Trophoblast cell (in vitro differentiated cells and primary cell): Measurements from ENCODE around the gene VASH1.

ENCODE experiments used
- DNase-seq, 2 donors: peaks; one replicate each; pipeline ENCODE4 v3.0.0-alpha.2; 2016
- H2AFZ ChIP-seq: 2 replicates; pipeline ENCODE4 v1.6.1; 2013; ENCODE audit warnings: low read length, moderate library complexity, mild to moderate bottlenecking; ENCODE audit not compliant: insufficient read depth, poor library complexity
- H2AK5ac ChIP-seq: 2 replicates; pipeline ENCODE4 v1.6.1; 2013; ENCODE audit warnings: mild to moderate bottlenecking, low read length
- H2BK120ac ChIP-seq: 2 replicates; pipeline ENCODE4 v1.6.1; 2013; ENCODE audit warnings: low read length, mild to moderate bottlenecking, moderate library complexity; ENCODE audit not compliant: insufficient read depth, poor library complexity
- H2BK12ac ChIP-seq: 2 replicates; pipeline ENCODE4 v1.6.1; 2013; ENCODE audit warnings: mild to moderate bottlenecking, low read length, moderate library complexity
- H2BK5ac ChIP-seq: 2 replicates; pipeline ENCODE4 v1.6.1; 2013; ENCODE audit warnings: low read length, low read depth, moderate library complexity, mild to moderate bottlenecking; ENCODE audit not compliant: poor library complexity
- H3K14ac ChIP-seq: 2 replicates; pipeline ENCODE4 v1.6.1; 2013; ENCODE audit warnings: mild to moderate bottlenecking, low read length
- H3K18ac ChIP-seq: 2 replicates; pipeline ENCODE4 v1.6.1; 2013; ENCODE audit warnings: mild to moderate bottlenecking, low read length
- H3K23ac ChIP-seq: 2 replicates; pipeline ENCODE4 v1.6.1; 2013; ENCODE audit warnings: low read length
- H3K27ac ChIP-seq: 2 replicates; pipeline ENCODE4 v1.5.1; 2013; ENCODE audit warnings: low read depth, mild to moderate bottlenecking, inconsistent platforms, low read length, moderate library complexity
- H3K27me3 ChIP-seq: 2 replicates; pipeline ENCODE4 v1.6.1; 2013; ENCODE audit warnings: inconsistent platforms, mild to moderate bottlenecking, low read length, moderate library complexity; ENCODE audit not compliant: insufficient read depth
- H3K36me3 ChIP-seq, 2 experiments: 1 replicate in 1 of 2; 2 replicates in 1 of 2; pipeline ENCODE4 v1.6.1; 2013; ENCODE audit warnings: low read length in 2 of 2, mild to moderate bottlenecking in 2 of 2, moderate library complexity in 1 of 2; ENCODE audit not compliant: insufficient read depth in 2 of 2, control insufficient read depth in 1 of 2
- H3K4ac ChIP-seq: 2 replicates; pipeline ENCODE4 v1.6.1; 2013; ENCODE audit warnings: low read depth, mild to moderate bottlenecking, low read length, moderate library complexity
- H3K4me1 ChIP-seq, 2 experiments: 1 replicate in 1 of 2; 2 replicates in 1 of 2; pipeline ENCODE4 v1.6.1; 2013; ENCODE audit warnings: low read length in 2 of 2, mild to moderate bottlenecking in 2 of 2, moderate library complexity in 1 of 2; ENCODE audit not compliant: insufficient read depth in 2 of 2, control insufficient read depth in 1 of 2
- H3K4me2 ChIP-seq: 2 replicates; pipeline ENCODE4 v1.6.1; 2013; ENCODE audit warnings: inconsistent platforms, mild to moderate bottlenecking, low read length, moderate library complexity
- H3K4me3 ChIP-seq: 2 replicates; pipeline ENCODE4 v1.5.1; 2013; ENCODE audit warnings: mild to moderate bottlenecking, low read depth, low read length, inconsistent platforms
- H3K79me1 ChIP-seq: one replicate; pipeline ENCODE4 v1.6.1; 2013; ENCODE audit warnings: low read length
- H3K79me2 ChIP-seq: 2 replicates; pipeline ENCODE4 v1.6.1; 2013; ENCODE audit warnings: low read length, mild to moderate bottlenecking; ENCODE audit not compliant: control insufficient read depth, insufficient read depth, poor library complexity
- H3K9ac ChIP-seq: 2 replicates; pipeline ENCODE4 v1.6.1; 2013; ENCODE audit warnings: mild to moderate bottlenecking, low read length
- H3K9me3 ChIP-seq: 2 replicates; pipeline ENCODE4 v1.6.1; 2013; ENCODE audit warnings: low read depth, mild to moderate bottlenecking, control low read depth, inconsistent platforms, low read length; ENCODE audit not compliant: insufficient read depth
- H4K12ac ChIP-seq: 2 replicates; pipeline ENCODE4 v1.6.1; 2013; ENCODE audit warnings: low read depth, mild to moderate bottlenecking, low read length, moderate library complexity
- H4K8ac ChIP-seq: 2 replicates; pipeline ENCODE4 v1.6.1; 2013; ENCODE audit warnings: low read depth, mild to moderate bottlenecking, low read length, moderate library complexity
- H4K91ac ChIP-seq: one replicate; pipeline ENCODE4 v1.6.1; 2013; ENCODE audit warnings: low read depth, mild to moderate bottlenecking, low read length, moderate library complexity
- WGBS: extraction: QIAGEN DNeasy Blood & Tissue Kit; methylation state at CpG from one replicate; pipeline ENCODE4 v1.1.7; 2013; ENCODE audit warnings: missing lambda C conversion rate; ENCODE audit not compliant: insufficient read length, insufficient coverage; ENCODE audit errors: extremely low coverage; 5-methylcytosine and 5-hydroxymethylcytosine counted together

VASH1 gene

DNA sequence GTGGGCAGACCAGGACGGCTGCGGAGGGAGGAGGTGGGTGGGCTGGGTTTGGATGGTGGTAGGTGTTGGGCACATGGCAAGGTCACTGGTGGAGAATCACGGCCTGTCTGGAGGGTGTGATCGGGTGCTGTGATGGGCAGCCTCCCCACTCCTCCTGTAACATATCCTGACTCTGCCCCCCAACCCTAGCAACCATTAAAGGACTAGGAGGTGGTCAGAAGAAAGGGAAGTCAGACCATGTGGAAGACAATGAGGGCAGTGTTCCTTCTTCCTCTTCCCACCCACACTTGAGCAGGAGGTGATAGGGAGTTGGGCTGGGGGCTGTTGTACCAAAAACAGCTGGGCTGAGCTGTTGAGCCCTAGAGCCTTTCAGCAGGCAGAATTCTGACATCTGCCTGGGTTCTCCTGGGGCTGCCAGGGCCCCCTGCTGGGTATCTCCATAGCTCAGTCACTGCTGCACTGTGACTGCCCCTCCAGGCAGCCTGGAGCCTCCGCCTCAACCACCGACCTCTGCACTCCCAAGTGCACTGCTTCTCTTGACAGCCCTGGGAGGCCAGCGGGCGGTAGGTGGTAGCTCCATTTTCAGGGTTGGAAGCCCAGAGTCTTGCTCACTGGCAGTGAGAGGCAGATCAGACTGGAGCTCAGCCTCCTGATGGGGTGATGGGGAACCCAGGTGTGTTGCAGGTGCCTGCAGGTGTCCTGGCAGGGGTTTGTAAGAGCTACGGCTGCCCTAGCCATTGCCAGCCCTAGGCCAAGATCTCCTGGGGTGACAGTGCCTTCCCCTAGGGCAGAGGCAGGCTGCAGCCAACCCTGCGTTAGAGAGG is 15.4 kb downstream of the VASH1 start:
- no peak overlapping the region for H3K4me2 ChIP-seq
- H4K8ac ChIP-seq = no peak overlapping the region
- H3K79me2 ChIP-seq = no peaks in the 10 kb centered on the region
- H3K9ac ChIP-seq = no peak overlapping the region
- peaks cover 0 to 3% of the 10 kb centered on the region in 2 experiments for H3K36me3 ChIP-seq
- H3K4me3 ChIP-seq = no peak overlapping the region
- H2BK5ac ChIP-seq = no peak overlapping the region
- H4K91ac ChIP-seq = no peak overlapping the region
- no CpG with 5 or more reads among the region's 10 CpGs for WGBS
- no peak overlapping the region for H2AK5ac ChIP-seq
- peaks cover 18 to 19% of the 10 kb centered on the region in 2 experiments for H3K4me1 ChIP-seq
- DNase-seq = no peak
- H2BK12ac ChIP-seq = no peak overlapping the region
- peaks cover 13% of the 10 kb centered on the region for H3K79me1 ChIP-seq
- H3K14ac ChIP-seq = no peak overlapping the region
- no peak overlapping the region for H4K12ac ChIP-seq
- H2BK120ac ChIP-seq = no peak overlapping the region
- no peak overlapping the region for H3K18ac ChIP-seq
- no peaks in the 10 kb centered on the region for H3K27me3 ChIP-seq
- no peak overlapping the region for H2AFZ ChIP-seq
- no peak overlapping the region for H3K23ac ChIP-seq
- H3K27ac ChIP-seq = no peak overlapping the region
- H3K9me3 ChIP-seq = no peaks in the 10 kb centered on the region
- H3K4ac ChIP-seq = no peak overlapping the region

DNA sequence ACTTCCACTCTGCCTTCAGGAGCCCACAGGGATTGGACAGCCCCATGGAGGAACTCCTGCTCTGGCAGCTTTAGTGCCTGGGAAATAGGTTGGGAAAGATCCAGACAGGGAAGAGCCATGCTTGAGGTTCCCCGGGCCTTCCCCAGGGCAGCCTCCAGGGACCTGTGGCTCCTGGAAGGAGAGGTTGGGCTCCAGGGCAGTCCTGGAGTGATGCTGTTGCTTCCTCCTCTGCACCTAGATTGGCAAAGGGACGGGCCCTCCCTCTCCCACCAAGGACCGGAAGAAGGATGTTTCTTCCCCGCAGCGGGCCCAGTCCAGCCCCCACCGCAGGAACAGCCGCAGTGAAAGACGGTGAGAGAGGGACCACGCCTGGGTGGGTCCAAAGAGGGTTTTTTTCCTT is 16.5 kb downstream of the VASH1 start:
- no peak overlapping the region for H3K4me2 ChIP-seq
- no peaks in the 10 kb centered on the region for H3K9me3 ChIP-seq
- H3K27me3 ChIP-seq = no peaks in the 10 kb centered on the region
- no peak overlapping the region for H3K14ac ChIP-seq
- peaks cover 9 to 10% of the 10 kb centered on the region in 2 experiments for H3K36me3 ChIP-seq
- no peak overlapping the region for H3K4ac ChIP-seq
- DNase-seq = no peak
- H3K18ac ChIP-seq = no peak overlapping the region
- no peak overlapping the region for H3K9ac ChIP-seq
- no peak overlapping the region for H3K27ac ChIP-seq
- peaks cover 8% of the 10 kb centered on the region for H3K79me1 ChIP-seq
- H3K23ac ChIP-seq = no peak overlapping the region
- no peak overlapping the region for H2AFZ ChIP-seq
- H3K4me3 ChIP-seq = no peak overlapping the region
- H3K79me2 ChIP-seq = no peaks in the 10 kb centered on the region
- no peak overlapping the region for H4K12ac ChIP-seq
- no peak overlapping the region for H2BK5ac ChIP-seq
- no peak overlapping the region for H4K8ac ChIP-seq
- no CpG with 5 or more reads among the region's 9 CpGs for WGBS
- no peak overlapping the region for H2AK5ac ChIP-seq
- H2BK120ac ChIP-seq = no peak overlapping the region
- no peak overlapping the region for H2BK12ac ChIP-seq
- H3K4me1 ChIP-seq = peaks cover 12 to 13% of the 10 kb centered on the region in 2 experiments
- H4K91ac ChIP-seq = no peak overlapping the region

DNA sequence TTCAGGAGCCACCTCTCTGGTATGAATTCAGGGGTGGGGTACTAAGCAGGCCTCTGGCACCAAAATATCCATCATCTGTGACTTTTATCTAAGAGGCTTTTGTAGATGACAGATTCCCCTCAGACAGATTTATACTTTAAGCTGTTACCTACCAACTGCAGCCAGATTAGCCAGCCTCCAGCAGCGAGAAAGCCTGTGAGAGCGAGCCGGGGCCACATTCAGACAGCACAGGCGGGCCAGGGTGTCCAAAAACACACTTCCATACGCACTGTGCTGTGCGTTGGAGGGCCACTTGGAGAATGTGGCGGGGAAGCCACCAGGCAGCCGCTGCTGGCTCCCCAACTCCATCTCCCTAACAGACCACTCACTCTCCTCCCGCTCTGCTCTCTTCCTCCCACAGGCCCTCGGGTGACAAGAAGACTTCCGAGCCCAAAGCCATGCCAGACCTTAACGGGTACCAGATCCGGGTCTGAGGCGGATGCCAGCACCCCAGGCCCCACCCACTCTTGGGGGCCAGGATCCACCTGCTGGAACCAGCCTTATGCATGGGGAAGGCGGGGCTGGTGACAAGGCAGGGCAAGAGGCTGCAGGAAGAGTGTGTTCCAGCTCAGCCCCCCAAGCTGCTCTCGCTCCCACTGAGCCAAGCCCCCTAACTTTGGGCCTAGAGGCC is 17.4 kb downstream of the VASH1 start:
- no peak overlapping the region for H4K12ac ChIP-seq
- peaks cover 3% of the 10 kb centered on the region for H3K79me1 ChIP-seq
- H3K4me3 ChIP-seq = no peak overlapping the region
- no peak overlapping the region for H3K9ac ChIP-seq
- no peak overlapping the region for H2BK120ac ChIP-seq
- H3K9me3 ChIP-seq = no peaks in the 10 kb centered on the region
- H3K23ac ChIP-seq = no peak overlapping the region
- H3K79me2 ChIP-seq = no peaks in the 10 kb centered on the region
- no peak overlapping the region for H3K18ac ChIP-seq
- no peak overlapping the region for H3K27ac ChIP-seq
- H2BK5ac ChIP-seq = no peak overlapping the region
- no peak overlapping the region for H2AFZ ChIP-seq
- H3K27me3 ChIP-seq = no peaks in the 10 kb centered on the region
- H4K8ac ChIP-seq = no peak overlapping the region
- DNase-seq = no peak
- H3K4ac ChIP-seq = no peak overlapping the region
- H3K14ac ChIP-seq = no peak overlapping the region
- no peak overlapping the region for H2AK5ac ChIP-seq
- H4K91ac ChIP-seq = no peak overlapping the region
- H2BK12ac ChIP-seq = no peak overlapping the region
- no peak overlapping the region for H3K4me2 ChIP-seq
- no CpG with 5 or more reads among the region's 16 CpGs for WGBS
- H3K36me3 ChIP-seq = peaks cover 10 to 12% of the 10 kb centered on the region in 2 experiments
- peaks cover 4% of the 10 kb centered on the region in 2 experiments for H3K4me1 ChIP-seq

DNA sequence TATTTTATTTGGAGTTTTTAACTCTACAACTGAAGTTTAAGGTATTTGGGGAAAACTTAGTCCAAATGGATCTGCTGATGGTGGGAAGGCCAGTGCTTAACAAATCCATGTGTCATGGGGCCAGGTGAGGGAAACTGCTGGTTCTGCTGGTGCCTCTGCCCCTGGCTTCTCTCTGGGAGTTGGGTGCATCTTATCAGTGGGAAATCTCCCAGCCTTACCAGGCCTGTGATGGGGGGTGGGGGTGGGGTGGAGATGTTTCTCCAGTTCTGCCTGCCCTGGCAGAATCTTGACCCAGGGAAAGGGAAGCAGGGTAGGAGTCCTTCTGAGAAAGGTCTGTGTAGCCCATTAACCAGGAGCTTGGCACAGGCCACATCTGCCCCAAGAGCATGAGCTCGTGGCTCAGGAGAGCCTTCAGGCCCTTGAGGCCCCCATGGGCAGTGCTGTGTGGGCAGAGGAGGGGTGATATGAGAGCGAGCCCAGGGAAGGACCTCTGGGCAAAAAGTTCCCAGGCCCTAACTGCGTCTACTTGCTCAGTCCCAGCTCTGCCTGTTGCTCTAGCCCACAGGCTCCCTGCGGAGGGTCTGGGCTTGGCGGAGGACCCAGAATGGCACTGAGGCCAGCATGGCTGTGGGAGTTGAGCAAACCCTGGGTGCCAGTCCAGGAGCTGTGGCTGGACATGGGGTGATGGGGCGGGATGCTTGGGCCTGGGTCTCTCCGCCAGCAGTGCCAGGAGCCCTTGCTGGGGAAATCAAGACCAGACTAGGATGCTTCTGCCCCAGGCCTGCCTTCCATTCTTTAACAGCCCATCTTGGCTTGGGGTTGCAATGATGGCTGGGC is 18.2 kb downstream of the VASH1 start:
- peaks cover 12 to 15% of the 10 kb centered on the region in 2 experiments for H3K36me3 ChIP-seq
- no CpG with 5 or more reads among the region's 7 CpGs for WGBS
- no peaks in the 10 kb centered on the region for H3K9me3 ChIP-seq

More for the DNA sequence above, 18.2 kb downstream of the VASH1 start:
- H4K91ac ChIP-seq = no peak overlapping the region
- no peak overlapping the region for H2BK5ac ChIP-seq
- no peaks in the 10 kb centered on the region for H3K79me1 ChIP-seq
- no peak overlapping the region for H3K23ac ChIP-seq
- no peak overlapping the region for H2AFZ ChIP-seq
- H2AK5ac ChIP-seq = no peak overlapping the region
- no peak overlapping the region for H3K4me3 ChIP-seq
- peak; percentile 72 for DNase-seq
- no peak overlapping the region for H3K27ac ChIP-seq
- no peak overlapping the region for H4K8ac ChIP-seq
- no peak overlapping the region for H3K9ac ChIP-seq
- H3K4ac ChIP-seq = no peak overlapping the region
- no peak overlapping the region for H2BK120ac ChIP-seq
- no peaks in the 10 kb centered on the region for H3K27me3 ChIP-seq
- no peak overlapping the region for H3K18ac ChIP-seq
- H3K4me2 ChIP-seq = no peak overlapping the region
- no peaks in the 10 kb centered on the region for H3K79me2 ChIP-seq
- H4K12ac ChIP-seq = no peak overlapping the region
- H3K4me1 ChIP-seq = no peaks in the 10 kb centered on the region
- H3K14ac ChIP-seq = no peak overlapping the region
- H2BK12ac ChIP-seq = no peak overlapping the region
